ENCODE data around the gene PDE8B.

- TF ChIP-seq CTCF (IDR thresholded peaks at IDR 0.05): no peak
- TF ChIP-seq POLR2AphosphoS5 (IDR thresholded peaks at IDR 0.05; ENCODE audit: insufficient read depth in 1 of 2, low read depth in 1 of 2): no peak
These were observed 1.8 kb upstream of the PDE8B start for GRCh38 chr5:77208507-77209163.

Measured in vagina (tissue), 2 donors.